ENCODE measurements around the gene C2CD2. TPM values are rescaled to one million over a fixed set of nuclear protein-coding genes. Genes with fewer than 3 reads are reported as not detected.

Gene C2CD2
- total and polyA plus RNA-seq, 2 of the 8 experiments (the other 6 are each of a cell fraction or from before 2014, with no cell fraction given): 10.4 to 13.0 TPM

- Histone ChIP-seq H3K4me3 (ENCODE audit: extremely low read depth in 1 of 4, insufficient read depth in 2 of 4, low read depth in 3 of 4, low read length in 4 of 4) (no peak overlapping the region), H3K9me3 (ENCODE audit: insufficient read depth in 2 of 2, low read depth in 1 of 2, low read length in 1 of 2) (0 out of 4 replicates have a peak, but pooled peaks cover 0 to under 1% of the 10 kb centered on the region in 2 experiments), H3K9ac (replicated peaks in 1 of 4; ENCODE audit: extremely low read depth in 1 of 4, low read depth in 3 of 4, low read length in 3 of 4) (no peak overlapping the region), H3K56ac (replicated peaks; ENCODE audit: insufficient read length, low read depth, low read length) (no peak overlapping the region), H3K4me2 (ENCODE audit: insufficient read depth in 1 of 2, low read depth in 2 of 2, low read length in 2 of 2) (no peak overlapping the region), H4K5ac (ENCODE audit: insufficient read length, low read depth, low read length) (no peak overlapping the region), H3K27me3 (replicated peaks in 1 of 4; ENCODE audit: control insufficient read depth in 3 of 4, extremely low read depth in 1 of 4, insufficient read depth in 3 of 4, low read length in 3 of 4) (no peaks in the 10 kb centered on the region), H4K8ac (ENCODE audit: extremely low read depth, insufficient read depth, low read length) (no peak overlapping the region), H3K36me3 (ENCODE audit: control insufficient read depth in 2 of 4, insufficient read depth in 4 of 4, low read length in 3 of 4) (peaks cover 5 to 41% (median 21%) of the 10 kb centered on the region in 4 experiments; a peak in 7 of 8 replicates), H2BK5ac (ENCODE audit: low read depth, low read length) (no peak overlapping the region), H3K4me1 (replicated peaks in 1 of 4; ENCODE audit: control insufficient read depth in 3 of 4, insufficient read depth in 4 of 4, low read length in 3 of 4) (no peaks in the 10 kb centered on the region), H2BK120ac (replicated peaks; ENCODE audit: low read depth, low read length) (no peak overlapping the region), H4K20me1 (replicated peaks in 1 of 2; ENCODE audit: control insufficient read depth in 1 of 2, insufficient read depth in 2 of 2, low read length in 2 of 2) (no peaks in the 10 kb centered on the region), H2BK12ac (ENCODE audit: low read depth, low read length) (no peak overlapping the region), H3K79me2 (ENCODE audit: control insufficient read depth in 1 of 2, insufficient read depth in 2 of 2, low read length in 2 of 2) (no peaks in the 10 kb centered on the region), H3K14ac (ENCODE audit: insufficient read length) (no peak overlapping the region), H3K18ac (ENCODE audit: extremely low read depth, low read length) (no peak overlapping the region), H3K4ac (replicated peaks; ENCODE audit: insufficient read length, low read depth, low read length) (no peak overlapping the region), H3K23ac (ENCODE audit: insufficient read length) (no peak overlapping the region), H2BK20ac (ENCODE audit: low read length) (no peak overlapping the region), H3K27ac (ENCODE audit: low read depth, low read length) (no peak overlapping the region), H2AFZ (ENCODE audit: low read length) (no peak overlapping the region), H3K79me1 (ENCODE audit: low read depth, low read length) (no peaks in the 10 kb centered on the region), H2AK5ac (ENCODE audit: low read depth, low read length) (no peak overlapping the region), H3K23me2 (ENCODE audit: low read depth, low read length) (no peaks in the 10 kb centered on the region), H4K91ac (replicated peaks; ENCODE audit: insufficient read length, low read length) (no peak overlapping the region), H2BK15ac (ENCODE audit: low read length) (no peak overlapping the region)
- no peak for FAIRE-seq
- no peak for DNase-seq (ENCODE audit: low read depth in 1 of 2, low spot score in 2 of 2)
- POLR2A ChIA-PET (ENCODE audit: partially characterized antibody): no interaction called here
- CTCF ChIA-PET (ENCODE audit: partially characterized antibody): no interaction called here
- 82% methylated on average over 2 of the region's 2 CpGs; no CpG with 5 or more reads in 1 of the 2 experiments for WGBS, 2 experiments (ENCODE audit: extremely low coverage in 1 of 2, insufficient coverage in 1 of 2, insufficient read length in 1 of 2, insufficient replicate concordance in 2 of 2, low coverage in 1 of 2, low lambda C conversion rate in 2 of 2, missing lambda C conversion rate in 1 of 2)
- TF ChIP-seq POLR2AphosphoS5 (IDR thresholded peaks at IDR 0.05; ENCODE audit: low read depth, low read length) (no peak), EZH2 (IDR thresholded peaks at IDR 0.05; ENCODE audit: low read depth, low read length, severe bottlenecking) (no peak), PHF8 (conservative IDR thresholded peaks at IDR 0.05; ENCODE audit: low read depth, low read length) (no peak), TAF7 (optimal IDR thresholded peaks at IDR 0.05; ENCODE audit: borderline replicate concordance, low read depth, low read length) (no peak), NRF1 (IDR thresholded peaks at IDR 0.05; ENCODE audit: low read depth, low read length) (no peak), JUN (IDR thresholded peaks at IDR 0.05; ENCODE audit: low read depth, low read length) (no peak), TBP (IDR thresholded peaks at IDR 0.05; ENCODE audit: low read depth, low read length) (no peak), FOSL1 (IDR thresholded peaks at IDR 0.05; ENCODE audit: insufficient read depth, low read depth, low read length) (no peak)
These were observed 35.9 kb upstream of the C2CD2 start for GRCh38 chr21:41989698-41990097.
